ENCODE data around the gene STX8.
A peak's percentile ranks its signal among the peaks of the same experiment; 100 is the strongest.

STX8 gene

GRCh38 chr17:9229826-9230201 is 345.8 kb downstream of the STX8 start:
- intact Hi-C loops (cut with DNase I): no loop called here
- DNase-seq: no peak

GRCh38 chr17:9229160-9229825 is 346.3 kb downstream of the STX8 start:
- no peak for DNase-seq
- intact Hi-C loops (cut with DNase I): no loop called here

GRCh38 chr17:9228408-9229159 is 347.0 kb downstream of the STX8 start:
- intact Hi-C loops (cut with DNase I): no loop called here
- DNase-seq: no peak

- intact Hi-C loops (cut with DNase I): no loop called here
- DNase-seq: no peak
Observed at GRCh38 chr17:9227819-9228407, 347.7 kb downstream of the STX8 start.

GRCh38 chr17:9226794-9227135 is 348.9 kb downstream of the STX8 start:
- DNase-seq: no peak
- intact Hi-C loops (cut with DNase I): no loop called here

GRCh38 chr17:9226130-9226793 is 349.4 kb downstream of the STX8 start:
- intact Hi-C loops (cut with DNase I): no loop called here
- DNase-seq: no peak

- peak in 1 of 42 donors; percentile 51 for DNase-seq
- intact Hi-C loops (cut with DNase I): no loop called here
Observed at GRCh38 chr17:9225305-9226101, 350.1 kb downstream of the STX8 start.

- intact Hi-C loops (cut with DNase I): no loop called here
- no peak for DNase-seq
Observed at GRCh38 chr17:9224485-9224884, 351.1 kb downstream of the STX8 start.

GRCh38 chr17:9223531-9223930 is 352.1 kb downstream of the STX8 start:
- intact Hi-C loops (cut with DNase I): no loop called here
- no peak for DNase-seq

GRCh38 chr17:9221922-9222180 is 353.8 kb downstream of the STX8 start:
- no peak for DNase-seq
- intact Hi-C loops (cut with DNase I): no loop called here

- intact Hi-C loops (cut with DNase I): no loop called here
- no peak for DNase-seq
Observed at GRCh38 chr17:9221147-9221921, 354.3 kb downstream of the STX8 start.

GRCh38 chr17:9220398-9221146 is 355.0 kb downstream of the STX8 start:
- intact Hi-C loops (cut with DNase I): no loop called here
- DNase-seq: no peak

- DNase-seq: no peak
- intact Hi-C loops (cut with DNase I): no loop called here
Observed at GRCh38 chr17:9219631-9220397, 355.8 kb downstream of the STX8 start.

- intact Hi-C loops (cut with DNase I): no loop called here
- DNase-seq: no peak
Observed at GRCh38 chr17:9218911-9219310, 356.7 kb downstream of the STX8 start.

- DNase-seq: no peak
- intact Hi-C loops (cut with DNase I): no loop called here
Observed at GRCh38 chr17:9218064-9218635, 357.5 kb downstream of the STX8 start.

GRCh38 chr17:9217151-9218056 is 358.2 kb downstream of the STX8 start:
- intact Hi-C loops (cut with DNase I): no loop called here
- no peak for DNase-seq
